Coronary artery (tissue), 2 donors: ENCODE data around the gene SH3BP2.

Source experiments
- DNase-seq: peaks from one replicate; pipeline ENCODE4 v3.0.0-alpha.2; 2017; ENCODE audit warnings: low spot score
- H3K27ac ChIP-seq, 2 donors: fragments of 200-600 bp; sonication (generic); one replicate each; pipeline ENCODE4 v1.5.1; 2016 to 2019
- H3K4me3 ChIP-seq: fragments of 200-600 bp; sonication (generic); 2 replicates; pipeline ENCODE4 v1.5.1; 2016; ENCODE audit warnings: mild to moderate bottlenecking, moderate library complexity
- TF ChIP-seq, protein P1 (sequence below): fragments of 200-600 bp; sonication (generic); IDR thresholded peaks from one replicate; pipeline ENCODE4 v1.5.1; 2019; ENCODE audit warnings: antibody characterized with exemption

Gene SH3BP2

GRCh38 chr4:2788532-2789103 is 4.3 kb upstream of the SH3BP2 start:
- H3K4me3 ChIP-seq, result no peak overlapping the region
- TF ChIP-seq, protein P1, sequence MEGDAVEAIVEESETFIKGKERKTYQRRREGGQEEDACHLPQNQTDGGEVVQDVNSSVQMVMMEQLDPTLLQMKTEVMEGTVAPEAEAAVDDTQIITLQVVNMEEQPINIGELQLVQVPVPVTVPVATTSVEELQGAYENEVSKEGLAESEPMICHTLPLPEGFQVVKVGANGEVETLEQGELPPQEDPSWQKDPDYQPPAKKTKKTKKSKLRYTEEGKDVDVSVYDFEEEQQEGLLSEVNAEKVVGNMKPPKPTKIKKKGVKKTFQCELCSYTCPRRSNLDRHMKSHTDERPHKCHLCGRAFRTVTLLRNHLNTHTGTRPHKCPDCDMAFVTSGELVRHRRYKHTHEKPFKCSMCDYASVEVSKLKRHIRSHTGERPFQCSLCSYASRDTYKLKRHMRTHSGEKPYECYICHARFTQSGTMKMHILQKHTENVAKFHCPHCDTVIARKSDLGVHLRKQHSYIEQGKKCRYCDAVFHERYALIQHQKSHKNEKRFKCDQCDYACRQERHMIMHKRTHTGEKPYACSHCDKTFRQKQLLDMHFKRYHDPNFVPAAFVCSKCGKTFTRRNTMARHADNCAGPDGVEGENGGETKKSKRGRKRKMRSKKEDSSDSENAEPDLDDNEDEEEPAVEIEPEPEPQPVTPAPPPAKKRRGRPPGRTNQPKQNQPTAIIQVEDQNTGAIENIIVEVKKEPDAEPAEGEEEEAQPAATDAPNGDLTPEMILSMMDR, result no peak
- H3K27ac ChIP-seq, result peak overlapping the region; percentile 12 to 79
- DNase-seq, result peak; percentile 71

DNA sequence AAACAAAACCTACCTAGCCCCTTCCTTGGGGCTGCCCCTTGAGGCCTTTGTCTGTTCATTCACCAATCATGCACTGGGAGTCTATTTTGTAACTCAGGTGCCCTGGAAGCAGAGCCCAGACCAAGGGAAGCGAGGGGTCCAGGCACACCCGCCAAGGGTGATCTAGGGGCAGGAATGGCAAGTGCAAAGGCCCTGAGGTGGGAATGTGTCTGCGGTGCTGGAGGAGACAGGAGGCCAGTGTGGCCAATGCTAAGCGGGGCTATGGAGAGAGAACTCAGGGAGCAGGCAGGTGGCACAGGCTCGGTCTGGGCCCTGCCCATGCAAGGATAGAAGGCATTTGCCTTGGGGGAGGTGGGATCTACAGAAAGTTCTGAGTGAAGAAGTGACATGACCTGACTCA is 3.5 kb upstream of the SH3BP2 start:
- Histone ChIP-seq H3K4me3 (no peak overlapping the region), H3K27ac (no peak overlapping the region)
- DNase-seq, result peak; percentile 57
- TF ChIP-seq, protein P1, result no peak

GRCh38 chr4:2789793-2790582 is 2.9 kb upstream of the SH3BP2 start:
- DNase-seq, result peak; percentile 73
- H3K27ac ChIP-seq, result no peak overlapping the region
- TF ChIP-seq, protein P1, result no peak
- no peak overlapping the region for H3K4me3 ChIP-seq

DNA sequence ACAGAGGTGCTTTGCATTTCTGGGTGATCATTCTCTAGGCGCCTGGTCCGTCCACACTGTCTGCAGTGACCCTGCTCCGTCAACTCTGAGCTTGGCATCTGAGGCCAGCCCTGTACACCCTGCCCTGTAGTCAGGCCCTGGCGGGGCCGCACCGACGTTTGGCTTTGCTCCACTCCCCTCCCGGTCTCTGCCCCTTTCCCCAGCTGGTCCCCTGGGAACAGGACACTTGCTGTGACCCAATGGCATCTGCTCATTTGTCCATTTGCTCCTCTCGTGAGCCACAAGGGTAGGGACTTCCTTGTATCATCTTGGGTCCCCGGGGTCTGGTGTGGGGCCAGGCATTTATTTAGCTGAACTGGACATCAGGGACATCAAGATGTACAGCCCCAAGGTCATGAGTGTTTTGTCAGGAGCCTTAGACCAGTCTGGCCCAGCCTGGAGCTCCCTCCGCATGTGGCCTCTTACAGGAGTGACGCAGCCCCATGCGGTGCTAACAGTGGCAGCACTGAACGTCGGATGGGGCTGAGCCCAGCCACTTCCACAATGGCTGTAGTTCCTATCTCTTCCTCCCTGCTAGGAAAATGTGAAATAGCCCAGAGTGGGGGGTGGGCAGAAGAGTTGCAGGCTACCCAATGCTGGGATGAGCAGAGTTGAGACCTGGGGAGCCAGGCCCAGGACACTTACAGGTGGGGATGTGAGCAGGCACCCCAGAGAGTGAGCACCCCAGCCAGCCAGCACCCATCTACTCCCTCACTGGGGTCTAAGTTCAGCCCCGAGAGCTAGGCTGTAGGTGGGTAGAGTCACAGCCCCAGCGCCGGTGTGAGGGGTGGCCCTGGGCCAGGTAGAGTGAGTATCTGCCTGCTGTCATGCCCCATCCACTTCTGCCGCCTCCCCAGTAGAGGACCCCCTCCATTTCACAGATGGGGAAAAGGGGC is 2.0 kb upstream of the SH3BP2 start:
- no peak overlapping the region for H3K4me3 ChIP-seq
- H3K27ac ChIP-seq, result peak overlapping the region in 1 of 2 donors; percentile 85
- DNase-seq, result peak; percentile 72
- TF ChIP-seq, protein P1, result no peak

- Histone ChIP-seq H3K27ac (peak overlapping the region in 1 of 2 donors; percentile 85), H3K4me3 (no peak overlapping the region)
- no peak for DNase-seq
- TF ChIP-seq, protein P1, result no peak
Measured at GRCh38 chr4:2791518-2792395, 1.1 kb upstream of the SH3BP2 start.

GRCh38 chr4:2792396-2792710 is 532 bp upstream of the SH3BP2 start:
- DNase-seq, result no peak
- H3K4me3 ChIP-seq, result peak overlapping the region; percentile 80
- peak overlapping the region in 1 of 2 donors; percentile 85 for H3K27ac ChIP-seq
- TF ChIP-seq, protein P1, result no peak
